ENCODE results near the gene APRT. TPM values are rescaled to one million over a fixed set of nuclear protein-coding genes. Genes with fewer than 3 reads are reported as not detected.

APRT gene
- total and polyA plus RNA-seq, 9 of the 15 experiments (the other 6 are each of a cell fraction or from before 2014, with no cell fraction given): 41.7 to 409 (median 146) TPM

DNA sequence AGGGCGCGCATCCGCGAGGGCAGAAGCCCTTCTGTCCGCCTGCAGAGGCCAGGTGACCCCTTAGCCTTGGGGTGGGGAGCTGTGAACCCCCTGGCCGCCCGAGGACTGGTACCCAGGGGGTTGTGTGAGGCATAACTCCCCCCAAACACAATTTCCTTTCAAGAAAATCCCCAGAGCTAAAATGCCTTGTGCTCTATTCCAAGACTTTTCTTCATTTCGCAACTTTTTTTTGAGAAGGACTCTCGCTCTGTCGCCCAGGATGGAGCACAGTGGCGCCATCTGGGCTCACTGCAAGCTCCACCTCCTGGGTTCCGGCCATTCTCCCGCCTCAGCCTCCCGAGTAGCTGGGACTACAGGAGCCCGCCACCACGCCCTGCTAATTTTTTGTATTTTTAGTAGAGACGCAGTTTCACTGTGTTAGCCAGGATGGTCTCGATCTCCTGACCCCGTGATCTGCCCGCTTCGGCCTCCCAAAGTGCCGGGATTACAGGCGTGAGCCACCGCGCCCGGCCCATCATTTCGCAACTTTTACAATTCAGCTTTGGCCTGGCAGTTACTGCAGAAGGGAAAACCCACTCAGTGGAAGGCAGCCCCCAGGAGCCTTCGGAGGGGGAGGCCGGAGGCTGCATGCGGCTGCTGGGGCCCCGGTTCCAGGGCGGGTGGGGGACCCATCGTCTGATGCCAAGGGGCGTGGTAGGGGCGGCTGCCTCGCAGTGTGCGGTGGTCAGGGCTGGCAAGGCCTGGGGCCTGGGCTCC is 963 bp upstream of the APRT start (continued):
- TF ChIP-seq NFIC (IDR thresholded peaks at IDR 0.05) (no peak), NR1H2 (CRISPR knock-in tag; IDR thresholded peaks at IDR 0.05) (no peak), SMC3 (conservative IDR thresholded peaks at IDR 0.05; ENCODE audit: insufficient read depth, low read depth, low read length) (no peak), NRF1 (conservative IDR thresholded peaks at IDR 0.05 in 1 of 2, IDR thresholded peaks at IDR 0.05 in 1 of 2) (no peak), MEF2D (tag; conservative IDR thresholded peaks at IDR 0.05; ENCODE audit: low read depth) (no peak), MCM3 (IDR thresholded peaks at IDR 0.05) (no peak), MCM5 (IDR thresholded peaks at IDR 0.05; ENCODE audit: low read depth) (no peak)
- TF ChIP-seq, protein P1, sequence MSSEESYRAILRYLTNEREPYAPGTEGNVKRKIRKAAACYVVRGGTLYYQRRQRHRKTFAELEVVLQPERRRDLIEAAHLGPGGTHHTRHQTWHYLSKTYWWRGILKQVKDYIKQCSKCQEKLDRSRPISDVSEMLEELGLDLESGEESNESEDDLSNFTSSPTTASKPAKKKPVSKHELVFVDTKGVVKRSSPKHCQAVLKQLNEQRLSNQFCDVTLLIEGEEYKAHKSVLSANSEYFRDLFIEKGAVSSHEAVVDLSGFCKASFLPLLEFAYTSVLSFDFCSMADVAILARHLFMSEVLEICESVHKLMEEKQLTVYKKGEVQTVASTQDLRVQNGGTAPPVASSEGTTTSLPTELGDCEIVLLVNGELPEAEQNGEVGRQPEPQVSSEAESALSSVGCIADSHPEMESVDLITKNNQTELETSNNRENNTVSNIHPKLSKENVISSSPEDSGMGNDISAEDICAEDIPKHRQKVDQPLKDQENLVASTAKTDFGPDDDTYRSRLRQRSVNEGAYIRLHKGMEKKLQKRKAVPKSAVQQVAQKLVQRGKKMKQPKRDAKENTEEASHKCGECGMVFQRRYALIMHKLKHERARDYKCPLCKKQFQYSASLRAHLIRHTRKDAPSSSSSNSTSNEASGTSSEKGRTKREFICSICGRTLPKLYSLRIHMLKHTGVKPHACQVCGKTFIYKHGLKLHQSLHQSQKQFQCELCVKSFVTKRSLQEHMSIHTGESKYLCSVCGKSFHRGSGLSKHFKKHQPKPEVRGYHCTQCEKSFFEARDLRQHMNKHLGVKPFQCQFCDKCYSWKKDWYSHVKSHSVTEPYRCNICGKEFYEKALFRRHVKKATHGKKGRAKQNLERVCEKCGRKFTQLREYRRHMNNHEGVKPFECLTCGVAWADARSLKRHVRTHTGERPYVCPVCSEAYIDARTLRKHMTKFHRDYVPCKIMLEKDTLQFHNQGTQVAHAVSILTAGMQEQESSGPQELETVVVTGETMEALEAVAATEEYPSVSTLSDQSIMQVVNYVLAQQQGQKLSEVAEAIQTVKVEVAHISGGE (CRISPR knock-in tag; IDR thresholded peaks at IDR 0.05): 0 out of 6 replicates have a peak, but pooled peaks of 2 of the 3 experiments have one; percentile 19 to 49
- TF ChIP-seq, protein P2, sequence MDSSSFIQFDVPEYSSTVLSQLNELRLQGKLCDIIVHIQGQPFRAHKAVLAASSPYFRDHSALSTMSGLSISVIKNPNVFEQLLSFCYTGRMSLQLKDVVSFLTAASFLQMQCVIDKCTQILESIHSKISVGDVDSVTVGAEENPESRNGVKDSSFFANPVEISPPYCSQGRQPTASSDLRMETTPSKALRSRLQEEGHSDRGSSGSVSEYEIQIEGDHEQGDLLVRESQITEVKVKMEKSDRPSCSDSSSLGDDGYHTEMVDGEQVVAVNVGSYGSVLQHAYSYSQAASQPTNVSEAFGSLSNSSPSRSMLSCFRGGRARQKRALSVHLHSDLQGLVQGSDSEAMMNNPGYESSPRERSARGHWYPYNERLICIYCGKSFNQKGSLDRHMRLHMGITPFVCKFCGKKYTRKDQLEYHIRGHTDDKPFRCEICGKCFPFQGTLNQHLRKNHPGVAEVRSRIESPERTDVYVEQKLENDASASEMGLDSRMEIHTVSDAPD (CRISPR knock-in tag; IDR thresholded peaks at IDR 0.05): no peak
- TF ChIP-seq, protein P3, sequence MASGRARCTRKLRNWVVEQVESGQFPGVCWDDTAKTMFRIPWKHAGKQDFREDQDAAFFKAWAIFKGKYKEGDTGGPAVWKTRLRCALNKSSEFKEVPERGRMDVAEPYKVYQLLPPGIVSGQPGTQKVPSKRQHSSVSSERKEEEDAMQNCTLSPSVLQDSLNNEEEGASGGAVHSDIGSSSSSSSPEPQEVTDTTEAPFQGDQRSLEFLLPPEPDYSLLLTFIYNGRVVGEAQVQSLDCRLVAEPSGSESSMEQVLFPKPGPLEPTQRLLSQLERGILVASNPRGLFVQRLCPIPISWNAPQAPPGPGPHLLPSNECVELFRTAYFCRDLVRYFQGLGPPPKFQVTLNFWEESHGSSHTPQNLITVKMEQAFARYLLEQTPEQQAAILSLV (tag; IDR thresholded peaks at IDR 0.05): 0 out of 2 replicates have a peak, but pooled peaks have one; percentile 40
- TF ChIP-seq, protein P4, sequence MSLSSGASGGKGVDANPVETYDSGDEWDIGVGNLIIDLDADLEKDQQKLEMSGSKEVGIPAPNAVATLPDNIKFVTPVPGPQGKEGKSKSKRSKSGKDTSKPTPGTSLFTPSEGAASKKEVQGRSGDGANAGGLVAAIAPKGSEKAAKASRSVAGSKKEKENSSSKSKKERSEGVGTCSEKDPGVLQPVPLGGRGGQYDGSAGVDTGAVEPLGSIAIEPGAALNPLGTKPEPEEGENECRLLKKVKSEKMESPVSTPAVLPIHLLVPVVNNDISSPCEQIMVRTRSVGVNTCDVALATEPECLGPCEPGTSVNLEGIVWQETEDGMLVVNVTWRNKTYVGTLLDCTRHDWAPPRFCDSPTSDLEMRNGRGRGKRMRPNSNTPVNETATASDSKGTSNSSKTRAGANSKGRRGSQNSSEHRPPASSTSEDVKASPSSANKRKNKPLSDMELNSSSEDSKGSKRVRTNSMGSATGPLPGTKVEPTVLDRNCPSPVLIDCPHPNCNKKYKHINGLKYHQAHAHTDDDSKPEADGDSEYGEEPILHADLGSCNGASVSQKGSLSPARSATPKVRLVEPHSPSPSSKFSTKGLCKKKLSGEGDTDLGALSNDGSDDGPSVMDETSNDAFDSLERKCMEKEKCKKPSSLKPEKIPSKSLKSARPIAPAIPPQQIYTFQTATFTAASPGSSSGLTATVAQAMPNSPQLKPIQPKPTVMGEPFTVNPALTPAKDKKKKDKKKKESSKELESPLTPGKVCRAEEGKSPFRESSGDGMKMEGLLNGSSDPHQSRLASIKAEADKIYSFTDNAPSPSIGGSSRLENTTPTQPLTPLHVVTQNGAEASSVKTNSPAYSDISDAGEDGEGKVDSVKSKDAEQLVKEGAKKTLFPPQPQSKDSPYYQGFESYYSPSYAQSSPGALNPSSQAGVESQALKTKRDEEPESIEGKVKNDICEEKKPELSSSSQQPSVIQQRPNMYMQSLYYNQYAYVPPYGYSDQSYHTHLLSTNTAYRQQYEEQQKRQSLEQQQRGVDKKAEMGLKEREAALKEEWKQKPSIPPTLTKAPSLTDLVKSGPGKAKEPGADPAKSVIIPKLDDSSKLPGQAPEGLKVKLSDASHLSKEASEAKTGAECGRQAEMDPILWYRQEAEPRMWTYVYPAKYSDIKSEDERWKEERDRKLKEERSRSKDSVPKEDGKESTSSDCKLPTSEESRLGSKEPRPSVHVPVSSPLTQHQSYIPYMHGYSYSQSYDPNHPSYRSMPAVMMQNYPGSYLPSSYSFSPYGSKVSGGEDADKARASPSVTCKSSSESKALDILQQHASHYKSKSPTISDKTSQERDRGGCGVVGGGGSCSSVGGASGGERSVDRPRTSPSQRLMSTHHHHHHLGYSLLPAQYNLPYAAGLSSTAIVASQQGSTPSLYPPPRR (CRISPR knock-in tag; IDR thresholded peaks at IDR 0.05; ENCODE audit: borderline replicate concordance): no peak
- TF ChIP-seq, protein P5, sequence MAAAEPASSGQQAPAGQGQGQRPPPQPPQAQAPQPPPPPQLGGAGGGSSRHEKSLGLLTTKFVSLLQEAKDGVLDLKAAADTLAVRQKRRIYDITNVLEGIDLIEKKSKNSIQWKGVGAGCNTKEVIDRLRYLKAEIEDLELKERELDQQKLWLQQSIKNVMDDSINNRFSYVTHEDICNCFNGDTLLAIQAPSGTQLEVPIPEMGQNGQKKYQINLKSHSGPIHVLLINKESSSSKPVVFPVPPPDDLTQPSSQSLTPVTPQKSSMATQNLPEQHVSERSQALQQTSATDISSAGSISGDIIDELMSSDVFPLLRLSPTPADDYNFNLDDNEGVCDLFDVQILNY (CRISPR knock-in tag; IDR thresholded peaks at IDR 0.05): no peak
